ENCODE data around the gene GCSH.

GCSH gene

GRCh38 chr16:81061307-81061640, 34.9 kb downstream of the GCSH start:
- no peak overlapping the region for H3K9ac ChIP-seq (ENCODE audit: low read depth in 1 of 2, low read length in 2 of 2)
- no peaks in the 10 kb centered on the region for H3K27me3 ChIP-seq (ENCODE audit: control insufficient read depth in 2 of 2, insufficient read depth in 2 of 2, low read length in 2 of 2)
- no peak overlapping the region for H3K4me3 ChIP-seq (ENCODE audit: low read length in 2 of 2)
- no peaks in the 10 kb centered on the region for H3K9me3 ChIP-seq (ENCODE audit: control insufficient read depth in 2 of 2, low read length in 2 of 2)
- H3K27ac ChIP-seq (ENCODE audit: low read depth in 2 of 2, low read length in 2 of 2) = no peak overlapping the region
- H3K36me3 ChIP-seq (ENCODE audit: control insufficient read depth in 2 of 2, insufficient read depth in 2 of 2, low read length in 2 of 2) = no peaks in the 10 kb centered on the region
- no peaks in the 10 kb centered on the region for H3K4me1 ChIP-seq (ENCODE audit: control insufficient read depth in 2 of 2, insufficient read depth in 2 of 2, low read length in 2 of 2)

GRCh38 chr16:81060576-81061306, 35.5 kb downstream of the GCSH start:
- Histone ChIP-seq H3K27me3 (ENCODE audit: control insufficient read depth in 2 of 2, insufficient read depth in 2 of 2, low read length in 2 of 2) (no peaks in the 10 kb centered on the region), H3K4me1 (ENCODE audit: control insufficient read depth in 2 of 2, insufficient read depth in 2 of 2, low read length in 2 of 2) (no peaks in the 10 kb centered on the region), H3K9ac (ENCODE audit: low read depth in 1 of 2, low read length in 2 of 2) (no peak overlapping the region), H3K9me3 (ENCODE audit: control insufficient read depth in 2 of 2, low read length in 2 of 2) (no peaks in the 10 kb centered on the region), H3K27ac (ENCODE audit: low read depth in 2 of 2, low read length in 2 of 2) (no peak overlapping the region), H3K4me3 (ENCODE audit: low read length in 2 of 2) (no peak overlapping the region), H3K36me3 (ENCODE audit: control insufficient read depth in 2 of 2, insufficient read depth in 2 of 2, low read length in 2 of 2) (no peaks in the 10 kb centered on the region)

- no peaks in the 10 kb centered on the region for H3K27me3 ChIP-seq (ENCODE audit: control insufficient read depth in 2 of 2, insufficient read depth in 2 of 2, low read length in 2 of 2)
Measured at GRCh38 chr16:81053761-81054160, 42.4 kb downstream of the GCSH start.

GRCh38 chr16:81042821-81043220, 53.4 kb downstream of the GCSH start:
- Histone ChIP-seq H3K4me1 (ENCODE audit: control insufficient read depth in 2 of 2, insufficient read depth in 2 of 2, low read length in 2 of 2) (peaks cover 0 to 3% of the 10 kb centered on the region in 2 donors), H3K36me3 (ENCODE audit: control insufficient read depth in 2 of 2, insufficient read depth in 2 of 2, low read length in 2 of 2) (peaks cover 34 to 49% of the 10 kb centered on the region in 2 donors), H3K27me3 (ENCODE audit: control insufficient read depth in 2 of 2, insufficient read depth in 2 of 2, low read length in 2 of 2) (no peaks in the 10 kb centered on the region), H3K4me3 (ENCODE audit: low read length in 2 of 2) (no peak overlapping the region), H3K27ac (ENCODE audit: low read depth in 2 of 2, low read length in 2 of 2) (no peak overlapping the region), H3K9me3 (ENCODE audit: control insufficient read depth in 2 of 2, low read length in 2 of 2) (no peaks in the 10 kb centered on the region), H3K9ac (ENCODE audit: low read depth in 1 of 2, low read length in 2 of 2) (no peak overlapping the region)

More at GRCh38 chr16:81053761-81054160, 42.4 kb downstream of the GCSH start:
- H3K9ac ChIP-seq (ENCODE audit: low read depth in 1 of 2, low read length in 2 of 2) = no peak overlapping the region
- no peaks in the 10 kb centered on the region for H3K36me3 ChIP-seq (ENCODE audit: control insufficient read depth in 2 of 2, insufficient read depth in 2 of 2, low read length in 2 of 2)
- no peaks in the 10 kb centered on the region for H3K4me1 ChIP-seq (ENCODE audit: control insufficient read depth in 2 of 2, insufficient read depth in 2 of 2, low read length in 2 of 2)
- no peak overlapping the region for H3K4me3 ChIP-seq (ENCODE audit: low read length in 2 of 2)
- no peaks in the 10 kb centered on the region for H3K9me3 ChIP-seq (ENCODE audit: control insufficient read depth in 2 of 2, low read length in 2 of 2)
- H3K27ac ChIP-seq (ENCODE audit: low read depth in 2 of 2, low read length in 2 of 2) = no peak overlapping the region

GRCh38 chr16:81041696-81042095, 54.5 kb downstream of the GCSH start:
- Histone ChIP-seq H3K9ac (ENCODE audit: low read depth in 1 of 2, low read length in 2 of 2) (no peak overlapping the region), H3K27ac (ENCODE audit: low read depth in 2 of 2, low read length in 2 of 2) (no peak overlapping the region)

GRCh38 chr16:81040842-81041241, 55.4 kb downstream of the GCSH start:
- H3K9me3 ChIP-seq (ENCODE audit: control insufficient read depth in 2 of 2, low read length in 2 of 2) = no peaks in the 10 kb centered on the region
- peaks cover 4 to 10% of the 10 kb centered on the region in 2 donors for H3K4me1 ChIP-seq (ENCODE audit: control insufficient read depth in 2 of 2, insufficient read depth in 2 of 2, low read length in 2 of 2)
- peaks cover 34 to 49% of the 10 kb centered on the region in 2 donors for H3K36me3 ChIP-seq (ENCODE audit: control insufficient read depth in 2 of 2, insufficient read depth in 2 of 2, low read length in 2 of 2)
- H3K27me3 ChIP-seq (ENCODE audit: control insufficient read depth in 2 of 2, insufficient read depth in 2 of 2, low read length in 2 of 2) = no peaks in the 10 kb centered on the region
- H3K4me3 ChIP-seq (ENCODE audit: low read length in 2 of 2) = no peak overlapping the region
- no peak overlapping the region for H3K27ac ChIP-seq (ENCODE audit: low read depth in 2 of 2, low read length in 2 of 2)
- H3K9ac ChIP-seq (ENCODE audit: low read depth in 1 of 2, low read length in 2 of 2) = no peak overlapping the region

More at GRCh38 chr16:81041696-81042095, 54.5 kb downstream of the GCSH start:
- Histone ChIP-seq H3K4me1 (ENCODE audit: control insufficient read depth in 2 of 2, insufficient read depth in 2 of 2, low read length in 2 of 2) (peaks cover 4 to 7% of the 10 kb centered on the region in 2 donors), H3K27me3 (ENCODE audit: control insufficient read depth in 2 of 2, insufficient read depth in 2 of 2, low read length in 2 of 2) (no peaks in the 10 kb centered on the region), H3K9me3 (ENCODE audit: control insufficient read depth in 2 of 2, low read length in 2 of 2) (no peaks in the 10 kb centered on the region), H3K36me3 (ENCODE audit: control insufficient read depth in 2 of 2, insufficient read depth in 2 of 2, low read length in 2 of 2) (peaks cover 34 to 49% of the 10 kb centered on the region in 2 donors), H3K4me3 (ENCODE audit: low read length in 2 of 2) (no peak overlapping the region)

GRCh38 chr16:81040131-81040530, 56.1 kb downstream of the GCSH start:
- Histone ChIP-seq H3K9me3 (ENCODE audit: control insufficient read depth in 2 of 2, low read length in 2 of 2) (no peaks in the 10 kb centered on the region), H3K36me3 (ENCODE audit: control insufficient read depth in 2 of 2, insufficient read depth in 2 of 2, low read length in 2 of 2) (peaks cover 34 to 44% of the 10 kb centered on the region in 2 donors), H3K27me3 (ENCODE audit: control insufficient read depth in 2 of 2, insufficient read depth in 2 of 2, low read length in 2 of 2) (no peaks in the 10 kb centered on the region), H3K27ac (ENCODE audit: low read depth in 2 of 2, low read length in 2 of 2) (no peak overlapping the region), H3K4me1 (ENCODE audit: control insufficient read depth in 2 of 2, insufficient read depth in 2 of 2, low read length in 2 of 2) (peaks cover 4 to 12% of the 10 kb centered on the region in 2 donors), H3K4me3 (ENCODE audit: low read length in 2 of 2) (no peak overlapping the region), H3K9ac (ENCODE audit: low read depth in 1 of 2, low read length in 2 of 2) (no peak overlapping the region)

GRCh38 chr16:81036751-81037350, 59.3 kb downstream of the GCSH start:
- H3K27me3 ChIP-seq (ENCODE audit: control insufficient read depth in 2 of 2, insufficient read depth in 2 of 2, low read length in 2 of 2) = no peaks in the 10 kb centered on the region
- H3K4me3 ChIP-seq (ENCODE audit: low read length in 2 of 2) = peak overlapping the region; percentile 73 to 87
- H3K9ac ChIP-seq (ENCODE audit: low read depth in 1 of 2, low read length in 2 of 2) = peak overlapping the region; percentile 74 to 78
- peaks cover 6 to 12% of the 10 kb centered on the region in 2 donors for H3K36me3 ChIP-seq (ENCODE audit: control insufficient read depth in 2 of 2, insufficient read depth in 2 of 2, low read length in 2 of 2)
- peaks cover 4 to 13% of the 10 kb centered on the region in 2 donors for H3K4me1 ChIP-seq (ENCODE audit: control insufficient read depth in 2 of 2, insufficient read depth in 2 of 2, low read length in 2 of 2)
- peak overlapping the region in 1 of 2 donors; percentile 6 for H3K27ac ChIP-seq (ENCODE audit: low read depth in 2 of 2, low read length in 2 of 2)
- no peaks in the 10 kb centered on the region for H3K9me3 ChIP-seq (ENCODE audit: control insufficient read depth in 2 of 2, low read length in 2 of 2)

- no peaks in the 10 kb centered on the region for H3K9me3 ChIP-seq (ENCODE audit: control insufficient read depth in 2 of 2, low read length in 2 of 2)
- peak overlapping the region; percentile 38 to 68 for H3K27ac ChIP-seq (ENCODE audit: low read depth in 2 of 2, low read length in 2 of 2)
- H3K9ac ChIP-seq (ENCODE audit: low read depth in 1 of 2, low read length in 2 of 2) = peak overlapping the region; percentile 74 to 78
- peak overlapping the region; percentile 73 to 87 for H3K4me3 ChIP-seq (ENCODE audit: low read length in 2 of 2)
- peaks cover 0 to 6% of the 10 kb centered on the region in 2 donors for H3K36me3 ChIP-seq (ENCODE audit: control insufficient read depth in 2 of 2, insufficient read depth in 2 of 2, low read length in 2 of 2)
- H3K4me1 ChIP-seq (ENCODE audit: control insufficient read depth in 2 of 2, insufficient read depth in 2 of 2, low read length in 2 of 2) = peaks cover 4 to 13% of the 10 kb centered on the region in 2 donors
- no peaks in the 10 kb centered on the region for H3K27me3 ChIP-seq (ENCODE audit: control insufficient read depth in 2 of 2, insufficient read depth in 2 of 2, low read length in 2 of 2)
Measured at GRCh38 chr16:81035975-81036750, 60.0 kb downstream of the GCSH start.
